NAMALWA (cell line): ENCODE measurements around the gene ANAPC13.

Experiments used
- DNase-seq: peaks from one replicate; pipeline ENCODE4 v3.0.0-alpha.2; 2015; ENCODE audit warnings: low spot score

ANAPC13 gene

DNA sequence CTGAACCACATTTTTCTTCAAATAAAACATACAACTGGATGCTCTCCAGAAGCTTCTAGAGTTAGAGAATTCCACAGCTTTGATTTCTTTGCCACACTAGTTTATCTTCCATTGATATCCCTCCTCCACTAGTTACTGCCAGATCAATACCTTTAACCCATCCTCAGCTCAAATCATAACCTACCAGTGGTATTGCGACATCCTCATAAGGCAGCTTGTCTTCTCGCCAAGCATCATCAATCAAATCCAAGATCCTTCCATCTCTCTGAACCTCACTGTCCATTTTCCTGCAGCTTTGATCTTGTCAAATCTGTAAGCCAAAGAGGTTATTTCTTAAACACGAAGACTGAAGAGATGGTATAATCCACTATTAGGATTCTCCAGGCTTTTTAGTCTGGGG lies 3.2 kb downstream of the ANAPC13 start:
- DNase-seq = no peak

DNA sequence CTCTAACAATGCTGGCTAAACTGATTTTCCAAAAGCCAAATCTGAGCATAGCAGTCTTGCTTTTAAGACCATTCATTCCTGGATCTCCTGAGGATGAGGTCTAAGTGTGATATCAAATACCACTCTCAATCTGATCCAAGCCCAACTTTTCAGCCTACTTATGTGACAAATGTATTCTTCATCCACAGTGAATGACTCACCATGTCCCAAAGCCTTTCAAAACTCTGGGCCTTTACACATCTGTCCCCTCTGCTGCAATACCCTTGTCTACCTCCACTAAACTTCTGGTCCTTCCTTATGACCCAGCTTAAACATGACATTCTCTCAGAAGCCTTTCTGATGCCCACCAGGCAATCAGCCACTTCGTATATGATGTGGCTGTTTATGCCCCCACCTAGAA lies 4.6 kb downstream of the ANAPC13 start:
- peak; percentile 20 for DNase-seq

DNA sequence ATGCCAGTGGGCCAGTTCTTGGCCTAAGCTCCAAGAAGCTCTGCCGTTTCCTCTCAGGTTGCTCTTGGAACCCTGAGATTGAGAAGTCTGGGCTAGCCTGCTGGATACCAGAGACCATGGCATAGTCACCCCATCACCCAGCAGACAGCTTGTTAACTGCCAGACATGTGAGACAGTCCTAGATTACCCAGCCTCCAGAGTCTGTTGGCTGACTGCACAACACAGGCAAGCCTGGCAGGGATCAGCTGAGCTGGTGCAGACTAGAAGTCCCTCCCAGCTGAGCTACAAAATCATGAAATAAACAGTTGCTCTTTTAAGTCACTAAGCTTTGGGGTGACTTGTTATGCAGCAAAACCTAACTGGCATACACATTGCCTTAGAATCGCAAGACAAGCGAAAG lies 5.2 kb downstream of the ANAPC13 start:
- no peak for DNase-seq

DNA sequence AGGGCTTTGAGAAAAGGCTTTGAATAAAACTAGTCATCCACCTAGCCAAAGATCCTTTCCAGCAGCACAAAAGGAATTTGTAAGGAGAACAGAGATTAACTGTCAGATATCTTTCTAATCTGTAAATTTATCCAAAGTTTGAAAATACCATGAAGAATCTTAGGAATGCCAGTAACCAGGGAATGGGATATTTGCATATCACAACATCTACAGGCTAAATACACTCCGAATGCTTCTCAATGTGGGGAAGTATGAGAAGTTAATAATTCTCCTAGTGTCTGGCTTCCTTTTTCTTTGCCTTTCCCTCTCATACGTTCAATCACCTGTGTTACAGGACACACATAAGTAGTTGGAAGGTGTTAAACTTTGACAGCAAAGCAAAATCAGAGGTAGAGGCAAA lies 7.8 kb downstream of the ANAPC13 start:
- DNase-seq = no peak

DNA sequence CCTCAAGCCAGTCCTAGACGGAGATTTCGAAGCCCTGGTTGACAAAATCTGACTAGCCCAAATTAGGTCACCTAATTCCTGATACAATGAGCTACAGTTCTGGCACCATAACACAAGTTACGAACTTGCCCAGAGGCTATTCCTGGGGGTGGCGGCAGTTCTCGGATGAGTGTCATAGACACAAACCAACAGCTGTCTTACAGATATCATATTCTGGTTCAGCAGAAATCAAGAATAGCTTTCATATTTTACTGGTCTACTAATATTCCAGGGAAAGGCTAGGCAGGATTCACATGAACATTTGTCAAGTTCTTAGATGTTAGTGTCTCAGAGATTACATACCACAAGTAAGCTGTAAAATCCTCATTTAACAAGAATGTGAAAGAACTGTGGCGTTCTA lies 8.8 kb downstream of the ANAPC13 start:
- DNase-seq = no peak

- no peak for DNase-seq
Observed at GRCh38 chr3:134476306-134476705, 9.5 kb downstream of the ANAPC13 start.

DNA sequence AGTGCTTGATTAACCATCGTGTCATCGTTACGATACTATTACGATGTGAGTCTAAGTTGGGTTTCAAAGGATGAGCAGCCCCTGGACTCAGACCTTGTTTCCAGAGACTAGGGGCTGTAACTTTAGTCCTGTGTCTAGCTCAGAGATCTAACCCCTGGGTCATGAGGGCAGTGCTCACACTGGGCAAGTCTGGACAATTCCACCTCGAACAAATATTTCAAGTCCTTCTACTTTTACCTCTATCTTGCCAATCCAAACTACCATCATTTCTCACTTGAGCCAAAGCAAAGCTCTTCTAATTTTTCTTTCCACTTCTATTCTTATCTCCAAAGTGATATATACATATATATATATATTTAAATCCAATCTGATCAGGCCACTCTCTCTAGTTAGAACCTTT lies 10.8 kb downstream of the ANAPC13 start:
- DNase-seq = no peak

DNA sequence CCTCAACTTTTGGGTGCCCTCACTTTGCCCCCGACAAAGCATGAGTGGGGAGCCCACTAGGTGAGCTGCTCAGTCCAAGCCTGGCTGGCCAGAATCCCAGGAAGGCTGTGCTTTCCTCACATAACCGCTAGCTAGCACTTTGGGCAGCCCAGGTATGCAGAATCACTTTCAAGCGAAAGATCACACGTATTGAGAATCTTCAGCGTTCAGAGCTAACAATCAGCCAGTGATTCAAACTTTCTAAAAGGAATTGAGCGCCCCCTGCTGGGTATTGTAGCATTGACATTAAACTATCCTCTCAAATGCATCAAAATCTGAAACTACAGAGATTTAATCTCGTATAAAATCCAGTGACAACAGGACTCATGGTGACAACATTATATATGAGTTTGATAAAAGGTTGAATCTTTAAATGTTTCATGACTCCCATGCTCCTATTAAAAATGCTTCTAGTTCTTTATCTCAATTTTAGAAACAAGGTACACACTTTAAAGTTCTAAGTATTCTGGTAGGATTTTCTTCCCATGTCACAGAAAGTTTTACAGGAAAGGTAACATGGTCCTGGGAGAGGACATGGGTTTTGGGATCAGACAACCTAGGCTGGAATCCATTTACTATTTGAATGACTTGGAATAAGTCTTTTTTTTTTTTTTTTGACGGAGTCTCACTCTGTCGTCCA lies 11.8 kb downstream of the ANAPC13 start:
- DNase-seq = peak; percentile 88

- no peak for DNase-seq
Observed at GRCh38 chr3:134472831-134473230, 13.0 kb downstream of the ANAPC13 start.

GRCh38 chr3:134471521-134472193 lies 14.1 kb downstream of the ANAPC13 start:
- no peak for DNase-seq

DNA sequence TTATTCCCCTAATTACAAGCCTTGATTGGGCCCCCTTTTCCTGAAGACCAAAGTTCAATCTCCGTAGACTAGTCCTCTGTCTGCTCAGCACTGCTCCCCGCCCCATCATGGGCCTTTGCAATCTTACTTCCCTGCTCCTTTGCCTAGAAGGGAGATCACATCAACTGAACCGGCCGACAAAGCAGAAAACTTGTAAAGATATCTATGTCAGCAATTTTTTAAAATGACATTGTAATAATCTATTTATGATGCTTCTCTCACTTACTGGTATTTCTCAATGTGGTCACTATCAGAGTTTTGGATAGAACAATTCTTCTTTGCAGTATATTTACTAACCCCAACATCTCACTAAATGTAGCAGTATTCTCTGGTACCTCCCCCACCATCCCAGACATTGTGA lies 17.3 kb downstream of the ANAPC13 start:
- no peak for DNase-seq

- no peak for DNase-seq
Observed at GRCh38 chr3:134466331-134466730, 19.5 kb downstream of the ANAPC13 start.

DNA sequence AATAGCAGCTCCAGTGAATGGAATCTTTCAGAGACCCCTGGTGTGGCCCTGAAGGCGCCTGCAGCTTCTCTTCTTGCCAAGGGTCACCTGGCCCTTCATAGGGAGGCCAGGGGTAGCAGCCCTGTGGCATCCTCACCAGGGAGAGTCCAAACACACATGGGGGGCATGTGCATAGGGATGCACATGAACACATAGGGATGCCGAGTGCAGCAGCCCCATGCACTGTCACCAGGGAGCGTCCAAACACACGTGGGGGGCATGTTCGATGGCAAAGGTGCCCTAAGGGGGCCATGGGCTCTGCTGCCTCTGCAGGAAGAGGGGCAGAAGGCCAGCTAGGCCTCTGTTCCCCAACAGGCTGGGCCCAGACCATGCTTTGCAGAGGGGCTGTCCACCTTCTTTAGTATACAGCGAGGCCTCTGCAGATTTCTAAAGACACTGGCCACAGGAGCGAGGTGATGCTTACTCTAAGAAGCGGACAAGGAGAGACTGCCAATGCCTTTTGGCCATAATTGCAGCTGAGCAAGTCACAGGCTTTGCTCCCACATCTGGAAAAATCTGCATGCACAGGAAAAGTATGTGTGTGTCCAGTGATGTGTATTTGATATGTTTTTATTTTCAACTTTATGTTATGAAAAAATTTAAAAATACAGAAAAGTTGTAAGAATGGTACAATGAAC lies 21.0 kb downstream of the ANAPC13 start:
- no peak for DNase-seq

- DNase-seq = no peak
Observed at GRCh38 chr3:134464064-134464688, 21.6 kb downstream of the ANAPC13 start.

DNA sequence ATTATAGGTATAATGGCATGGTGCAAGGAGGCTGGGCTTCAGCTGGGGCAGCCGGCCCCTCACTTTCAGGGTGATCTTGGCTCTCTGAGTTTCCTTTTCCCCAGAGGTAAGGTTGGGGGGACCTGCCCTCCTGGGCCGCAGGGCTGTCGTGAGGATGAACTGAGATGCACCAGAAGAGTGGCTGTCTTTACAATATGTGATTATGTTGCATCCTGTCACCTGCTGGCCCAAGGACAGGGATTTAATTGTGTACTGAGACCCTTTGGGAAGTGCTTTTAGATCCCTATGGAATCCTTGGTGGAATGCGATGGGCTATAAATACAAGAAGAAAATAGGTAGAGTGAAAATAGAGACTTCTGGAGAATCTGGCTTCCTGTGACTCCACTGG lies 22.1 kb downstream of the ANAPC13 start:
- no peak for DNase-seq

DNA sequence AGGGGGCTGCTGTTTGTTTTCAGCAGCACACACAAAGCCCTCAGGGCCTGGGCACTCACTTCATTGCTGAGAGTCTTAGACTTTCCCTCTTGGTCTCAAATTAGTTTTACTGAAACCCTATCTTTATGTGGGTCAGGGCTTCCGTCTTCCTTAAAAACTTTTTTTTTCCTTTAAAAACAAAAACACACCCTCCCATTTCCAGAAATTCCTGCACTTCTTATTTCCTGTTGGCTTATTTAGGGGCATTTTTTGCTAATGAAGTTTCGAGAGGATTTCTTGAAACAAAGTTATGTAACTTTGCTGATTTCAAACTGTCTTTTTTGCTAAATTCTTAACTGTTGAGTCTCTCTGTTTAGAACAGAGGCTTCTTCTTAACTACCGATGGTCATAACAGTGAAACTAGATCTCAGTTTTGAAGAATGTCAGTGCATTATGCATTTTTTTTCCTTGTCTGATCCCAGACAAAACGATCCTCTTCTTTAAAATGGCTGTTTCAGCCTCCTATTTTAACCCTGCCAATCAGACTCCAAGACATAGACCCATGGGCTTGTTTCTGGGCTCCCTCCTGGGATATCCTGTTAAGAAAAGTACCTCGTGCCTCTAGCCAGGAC lies 23.3 kb downstream of the ANAPC13 start:
- no peak for DNase-seq

GRCh38 chr3:134460965-134461364 lies 24.8 kb downstream of the ANAPC13 start:
- DNase-seq = no peak

- no peak for DNase-seq
Observed at GRCh38 chr3:134459562-134459961, 26.2 kb downstream of the ANAPC13 start.

DNA sequence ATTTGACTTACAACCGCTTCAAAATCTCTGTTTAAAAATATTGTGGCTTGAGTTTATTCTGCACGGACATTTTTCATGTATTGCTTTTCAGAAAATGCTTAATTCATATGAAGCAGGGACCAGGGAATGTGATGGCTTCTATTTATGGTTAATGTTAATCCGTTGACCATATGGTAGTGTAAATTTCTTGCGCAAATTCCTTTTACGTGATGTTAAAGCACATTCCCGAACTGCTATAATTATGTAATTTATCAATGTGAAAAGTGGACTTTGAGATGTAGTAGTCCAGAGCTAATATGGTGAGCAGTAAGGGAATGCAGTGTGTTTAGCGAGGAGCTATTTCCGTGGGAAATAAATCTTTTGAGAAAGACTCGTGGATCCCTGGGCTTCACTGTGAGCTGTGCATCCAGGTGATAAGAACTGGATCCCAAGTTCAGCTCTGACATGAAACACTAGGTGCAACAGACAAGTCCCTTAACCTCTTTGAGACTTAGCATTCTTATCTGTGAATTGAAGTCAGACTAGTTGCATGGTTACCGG lies 27.3 kb downstream of the ANAPC13 start:
- no peak for DNase-seq

DNA sequence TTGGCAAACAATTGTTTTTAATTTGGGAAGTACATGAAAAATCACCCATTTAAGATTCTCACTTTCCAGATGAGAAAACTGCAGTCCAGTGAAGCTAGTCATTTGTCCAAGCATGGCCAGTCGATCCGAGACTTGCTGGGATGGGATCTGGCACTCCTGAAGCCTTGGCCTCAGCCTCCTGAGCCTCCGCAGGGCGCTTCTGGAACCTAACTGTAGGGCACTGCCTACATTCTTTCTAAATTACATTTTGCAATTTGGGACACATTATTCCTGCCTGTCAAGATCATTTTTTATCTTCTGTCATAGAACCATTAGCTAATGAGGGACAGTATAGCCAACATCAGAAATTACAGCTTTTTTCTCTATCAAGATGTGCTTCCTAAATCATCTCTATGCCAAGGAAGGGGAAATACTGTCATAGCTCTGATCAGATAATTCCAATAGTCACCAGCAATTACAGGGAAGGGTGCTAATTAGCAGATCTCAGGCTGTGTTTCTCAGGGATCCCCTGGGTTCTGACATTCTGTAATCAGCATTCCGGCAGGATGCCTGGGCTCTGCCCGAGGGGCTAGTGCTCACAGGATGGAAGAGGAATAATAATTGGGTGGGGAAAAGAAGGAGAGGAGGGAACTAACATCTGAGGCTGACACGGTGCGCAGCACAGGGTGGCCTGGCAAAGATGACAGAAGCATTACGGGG lies 28.3 kb downstream of the ANAPC13 start:
- no peak for DNase-seq

- DNase-seq = no peak
Observed at GRCh38 chr3:134453631-134454030, 32.2 kb downstream of the ANAPC13 start.

GRCh38 chr3:134449951-134450350 lies 35.8 kb downstream of the ANAPC13 start:
- DNase-seq = no peak
